K562 (cell line): Measurements from ENCODE around the gene DGCR8. TPM values are rescaled to one million over a fixed set of nuclear protein-coding genes. Genes with fewer than 3 reads are reported as not detected.

Experiments
- CBX3 ChIP-seq, 2 experiments: IDR thresholded peaks; 1 replicate in 1 of 2; 2 replicates in 1 of 2; pipeline ENCODE4 v1.6.1; 2012; ENCODE audit warnings: inconsistent platforms in 2 of 2, low read length in 2 of 2, borderline replicate concordance in 1 of 2, control low read depth in 1 of 2
- CHAMP1 ChIP-seq: fragments of 450-650 bp; IDR thresholded peaks from 2 replicates; pipeline ENCODE4 v1.6.1; 2016; ENCODE audit warnings: mild to moderate bottlenecking
- CHD7 ChIP-seq: fragments of 200-600 bp; sonication (generic); IDR thresholded peaks from one replicate; pipeline ENCODE4 v1.6.1; 2012; ENCODE audit warnings: mild to moderate bottlenecking, low read depth, low read length, inconsistent platforms
- HMGXB4 ChIP-seq: sonication (generic); formaldehyde crosslinking; IDR thresholded peaks from 2 replicates; pipeline ENCODE4 v1.8.1; 2023; ENCODE audit warnings: mild to moderate bottlenecking, missing genetic modification reagents
- MYC ChIP-seq, 2 experiments: fragments of 250-450 bp in 1 of 2; sonication (Bioruptor Pico) in 1 of 2; IDR thresholded peaks; 2 replicates each; pipeline versions ENCODE4 v1.5.1 to v1.6.1; 2012 to 2021; ENCODE audit warnings: low read depth in 2 of 2, borderline replicate concordance in 1 of 2, improper control_type of control experiment in 1 of 2, low read length in 1 of 2, mild to moderate bottlenecking in 1 of 2, moderate library complexity in 1 of 2
- RUNX1 ChIP-seq: sonication (generic); IDR thresholded peaks from 2 replicates; pipeline ENCODE4 v1.6.1; 2016; ENCODE audit warnings: antibody characterized with exemption, low read depth
- SIN3B ChIP-seq: fragments of 450-650 bp; IDR thresholded peaks from 2 replicates; pipeline ENCODE4 v1.6.1; 2017; ENCODE audit warnings: low read depth, mild to moderate bottlenecking, moderate library complexity
- TCF15 ChIP-seq: fragments of 250-450 bp; sonication (Bioruptor Pico); IDR thresholded peaks from 2 replicates; pipeline ENCODE4 v1.8.0; 2022; ENCODE audit warnings: moderate library complexity, mild to moderate bottlenecking, inconsistent platforms
- polyA plus RNA-seq, 8 experiments: library from polyadenylated mRNA; depleted of rRNA in 4 of 8; stranded (reverse) in 5 of 8; unstranded in 3 of 8; fragments of >200 nt; fragmentation: Nextera tagmentation in 2 of 8; fragmentation: Illumina TruSeq in 1 of 8; extraction: Ambion mirVana in 2 of 8; extraction: Trizol in 1 of 8; gene quantifications; 2 replicates each; pipeline versions ENCODE4 v1.2.1 to v1.2.3, GENCODE V29; 2011 to 2014; ENCODE audit warnings: inconsistent platforms in 1 of 8, missing spikeins in 1 of 8
- total RNA-seq, 7 experiments: library from RNA; depleted of rRNA in 6 of 7; stranded (reverse); fragments of >200 nt in 6 of 7; fragmentation: Illumina TruSeq in 2 of 7; extraction: Trizol in 2 of 7; gene quantifications; 2 replicates each; pipeline versions ENCODE4 v1.2.1 to v1.2.3, GENCODE V29; 2011 to 2021; ENCODE audit warnings: low replicate concordance in 1 of 7

DGCR8 gene
- total and polyA plus RNA-seq, 9 of the 15 experiments (the other 6 are each of a cell fraction or from before 2014, with no cell fraction given) = 5.9 to 144 (median 80.1) TPM

GRCh38 chr22:20093418-20094196, 13.6 kb downstream of the DGCR8 start (continued):
- TF ChIP-seq HMGXB4 (0 out of 2 replicates have a peak, but pooled peaks have one; percentile 39), RUNX1 (no peak), SIN3B (no peak), MYC (IDR thresholded peaks at IDR 0.05; ENCODE audit: low read depth, low read length) (no peak), MYC (CRISPR knock-in tag; IDR thresholded peaks at IDR 0.05; ENCODE audit: borderline replicate concordance, low read depth) (no peak), CHAMP1 (no peak), CHD7 (peak; percentile 67), CBX3 (IDR thresholded peaks at IDR 0.05; ENCODE audit: borderline replicate concordance in 1 of 2, low read length in 2 of 2) (peak in 1 of 2 experiments; percentile 43; a peak in 1 of 3 replicates), TCF15 (CRISPR knock-in tag) (0 out of 2 replicates have a peak, but pooled peaks have one; percentile 11)
